LNCaP clone FGC (cell line): Measurements from ENCODE around the gene KLHL11.
"Not testable (repeated sequence)": the region's sequence is repeated elsewhere in the genome, so short reads cannot be mapped to it uniquely, and the experiment has no call there.

Experiments used
- DNase-seq: peaks from one replicate; pipeline ENCODE4 v3.0.0-alpha.2; 2011; ENCODE audit warnings: low read depth
- H3K4me3 ChIP-seq: 2 replicates; pipeline ENCODE4 v1.5.1; 2011; ENCODE audit warnings: mild to moderate bottlenecking, low read depth, low read length, control low read depth
- TF ChIP-seq, protein P1 (sequence below): IDR thresholded peaks from 2 replicates; pipeline ENCODE4 v1.5.1; 2012; ENCODE audit warnings: mild to moderate bottlenecking; ENCODE audit not compliant: control insufficient read depth, insufficient read depth; ENCODE audit errors: extremely low read depth

KLHL11 gene

DNA sequence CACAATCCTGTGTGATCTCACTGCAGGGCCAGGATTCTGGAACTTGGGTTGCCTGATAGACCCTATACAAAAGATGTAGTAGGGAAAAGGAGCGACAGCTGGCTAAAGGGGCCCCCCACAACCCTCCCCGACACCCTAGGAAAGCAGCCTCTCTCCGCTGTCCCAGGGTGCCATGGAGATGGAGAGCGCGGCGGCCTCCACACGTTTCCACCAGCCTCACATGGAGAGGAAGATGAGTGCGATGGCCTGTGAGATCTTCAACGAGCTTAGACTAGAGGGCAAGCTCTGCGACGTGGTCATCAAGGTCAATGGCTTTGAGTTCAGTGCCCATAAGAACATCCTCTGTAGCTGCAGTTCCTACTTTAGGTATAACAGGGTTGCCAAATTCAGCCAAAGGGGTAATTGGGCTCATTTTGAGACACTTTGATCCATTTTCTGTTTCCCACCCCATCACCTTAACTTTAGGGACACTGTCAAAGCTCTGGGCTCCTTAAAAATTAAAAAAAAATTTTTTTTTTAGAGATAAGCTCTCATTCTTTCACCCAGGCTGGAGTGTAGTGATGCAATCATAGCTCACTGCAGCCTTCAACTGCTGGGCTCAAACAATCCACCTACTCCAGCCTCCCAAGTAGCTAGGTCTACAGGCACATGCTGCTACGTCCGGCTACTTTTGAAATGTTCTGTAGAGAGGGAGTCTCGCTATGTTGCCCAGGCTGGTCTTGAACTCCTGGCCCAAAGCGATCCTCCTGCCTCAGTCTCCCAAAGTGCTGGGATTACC lies 27.3 kb downstream of the KLHL11 start, which contains the start of gene KLHL10:
KLHL10 (plus strand) TSS at position 65 of the 778 bp plus-strand sequence; CDS start at position 173, 108 bp downstream.
- H3K4me3 ChIP-seq: no peak within 1 kb of the TSS
- TF ChIP-seq, protein P1, sequence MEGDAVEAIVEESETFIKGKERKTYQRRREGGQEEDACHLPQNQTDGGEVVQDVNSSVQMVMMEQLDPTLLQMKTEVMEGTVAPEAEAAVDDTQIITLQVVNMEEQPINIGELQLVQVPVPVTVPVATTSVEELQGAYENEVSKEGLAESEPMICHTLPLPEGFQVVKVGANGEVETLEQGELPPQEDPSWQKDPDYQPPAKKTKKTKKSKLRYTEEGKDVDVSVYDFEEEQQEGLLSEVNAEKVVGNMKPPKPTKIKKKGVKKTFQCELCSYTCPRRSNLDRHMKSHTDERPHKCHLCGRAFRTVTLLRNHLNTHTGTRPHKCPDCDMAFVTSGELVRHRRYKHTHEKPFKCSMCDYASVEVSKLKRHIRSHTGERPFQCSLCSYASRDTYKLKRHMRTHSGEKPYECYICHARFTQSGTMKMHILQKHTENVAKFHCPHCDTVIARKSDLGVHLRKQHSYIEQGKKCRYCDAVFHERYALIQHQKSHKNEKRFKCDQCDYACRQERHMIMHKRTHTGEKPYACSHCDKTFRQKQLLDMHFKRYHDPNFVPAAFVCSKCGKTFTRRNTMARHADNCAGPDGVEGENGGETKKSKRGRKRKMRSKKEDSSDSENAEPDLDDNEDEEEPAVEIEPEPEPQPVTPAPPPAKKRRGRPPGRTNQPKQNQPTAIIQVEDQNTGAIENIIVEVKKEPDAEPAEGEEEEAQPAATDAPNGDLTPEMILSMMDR: no peak
- no peak for DNase-seq

DNA sequence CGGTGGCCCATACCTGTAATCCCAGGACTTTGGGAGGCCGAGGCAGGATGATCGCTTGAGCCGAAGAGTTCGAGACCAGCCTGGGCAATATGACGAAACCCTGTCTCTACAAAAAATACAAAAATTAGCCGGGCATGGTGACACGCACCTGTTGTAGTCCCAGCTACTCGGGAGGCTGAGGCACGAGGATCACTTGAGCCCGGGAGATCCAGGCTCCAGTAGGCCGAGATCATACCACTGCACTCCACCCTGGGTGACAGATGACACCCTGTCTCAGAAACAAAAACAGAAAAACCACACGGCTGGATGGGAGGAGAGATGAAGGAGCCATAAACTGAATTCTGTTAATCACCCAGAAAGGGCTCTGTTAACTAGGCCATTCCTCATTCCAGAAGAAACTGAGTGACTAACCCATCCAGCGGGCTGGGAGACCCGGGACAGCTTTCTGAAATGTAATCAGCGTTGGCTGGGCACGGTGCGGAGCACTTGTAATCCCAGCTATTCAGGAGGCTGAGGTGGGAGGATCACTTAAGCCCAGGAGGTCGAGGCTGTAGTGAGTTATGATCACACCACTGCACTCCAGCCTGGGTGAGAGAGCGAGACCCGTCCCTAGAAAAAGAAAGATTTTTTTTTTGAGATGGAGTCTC lies 28.6 kb downstream of the KLHL11 start:
- DNase-seq: no peak
- H3K4me3 ChIP-seq: peak overlapping the region; percentile 88
- TF ChIP-seq, protein P1: no peak

DNA sequence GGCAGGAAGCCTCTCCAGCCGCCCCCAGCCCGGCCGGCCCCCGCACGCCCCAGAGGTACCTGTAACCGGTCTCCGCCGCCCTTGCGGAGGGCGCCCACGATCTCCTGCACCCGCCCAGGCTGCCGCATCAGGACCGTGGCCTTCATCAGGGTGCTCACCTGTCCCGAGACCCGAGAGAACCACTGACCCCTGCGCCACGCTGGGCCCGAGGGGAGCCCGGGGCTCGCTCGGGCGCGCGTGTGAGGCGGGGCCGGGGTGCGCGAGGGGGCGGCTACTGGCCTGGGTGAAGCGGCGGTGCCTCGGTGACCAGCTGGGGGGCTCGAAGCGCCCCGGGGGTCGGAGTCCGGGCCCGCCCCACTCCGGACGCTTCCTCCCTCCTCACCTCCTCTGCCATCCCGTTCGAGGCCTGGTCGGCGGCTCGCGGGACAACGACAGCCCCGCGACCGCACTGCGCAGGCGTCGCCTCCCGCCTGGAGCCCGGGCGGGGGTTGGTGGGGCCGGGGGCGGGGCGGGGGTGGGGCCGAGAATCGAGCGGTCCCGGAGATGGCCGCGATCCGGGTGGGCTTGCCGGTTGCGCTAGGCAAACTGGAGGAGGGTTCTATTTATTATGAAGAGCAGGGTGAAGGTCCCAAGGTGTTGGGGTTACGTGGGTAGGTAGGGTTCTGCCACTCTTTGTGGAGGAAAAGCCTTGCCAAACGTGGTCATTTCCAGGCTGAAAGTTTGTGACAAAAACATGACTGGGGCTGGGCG lies 29.2 kb downstream of the KLHL11 start, which contains the start of gene NT5C3B:
NT5C3B (minus strand) TSS at position 433 of the 750 bp plus-strand sequence; CDS start at position 394, 39 bp downstream.
- TF ChIP-seq, protein P1: no peak
- DNase-seq: no peak
- H3K4me3 ChIP-seq: peak within 1 kb of the TSS; percentile 88

DNA sequence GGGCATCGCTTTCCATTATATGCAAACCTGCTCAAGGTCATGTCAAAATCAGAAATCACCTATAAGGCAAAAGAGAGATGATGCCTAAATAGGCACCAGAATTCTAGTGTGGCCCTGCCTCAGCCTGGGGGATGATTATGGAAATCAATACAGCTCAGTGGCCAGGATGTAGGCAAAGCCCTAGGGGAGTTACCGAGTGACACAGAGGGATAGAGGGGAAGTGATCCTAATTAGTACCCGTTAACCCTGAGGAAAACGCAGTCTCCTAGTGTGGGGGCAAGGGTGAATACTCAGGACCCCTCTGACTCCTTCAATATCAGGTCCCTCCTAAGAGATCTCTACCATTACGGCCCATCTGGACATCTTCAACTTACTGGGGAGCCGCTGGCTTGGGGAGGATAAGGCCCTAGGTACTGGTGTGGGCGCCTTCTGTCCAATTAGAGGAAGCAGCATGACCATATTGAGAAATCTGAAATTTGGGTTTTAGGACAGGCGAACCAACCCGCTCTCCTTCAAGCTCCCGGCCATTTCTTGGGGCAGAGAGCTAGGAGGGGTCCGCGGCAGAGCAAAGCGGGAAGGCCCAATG lies 29.9 kb downstream of the KLHL11 start:
- TF ChIP-seq, protein P1: no peak
- peak overlapping the region; percentile 88 for H3K4me3 ChIP-seq
- DNase-seq: no peak

DNA sequence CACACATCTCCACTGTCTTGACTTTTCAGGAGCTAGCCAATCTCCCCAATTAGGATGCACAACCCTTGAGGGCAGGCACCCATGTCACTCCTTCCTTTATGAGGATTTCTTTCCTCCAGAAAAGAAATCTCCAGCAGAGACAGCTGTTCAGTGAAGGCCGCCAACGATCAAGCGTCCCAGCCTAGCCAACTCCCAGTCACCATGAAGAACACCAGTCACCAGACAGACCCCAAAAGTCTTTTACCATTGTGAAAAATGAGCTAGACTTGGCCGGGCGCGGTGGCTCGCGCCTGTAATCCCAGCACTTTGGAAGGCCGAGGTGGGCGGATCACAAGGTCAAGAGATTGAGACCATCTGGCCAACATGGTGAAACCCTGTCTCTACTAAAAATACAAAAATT lies 35.3 kb downstream of the KLHL11 start:
- DNase-seq, H3K4me3 ChIP-seq: not testable (repeated sequence)

DNA sequence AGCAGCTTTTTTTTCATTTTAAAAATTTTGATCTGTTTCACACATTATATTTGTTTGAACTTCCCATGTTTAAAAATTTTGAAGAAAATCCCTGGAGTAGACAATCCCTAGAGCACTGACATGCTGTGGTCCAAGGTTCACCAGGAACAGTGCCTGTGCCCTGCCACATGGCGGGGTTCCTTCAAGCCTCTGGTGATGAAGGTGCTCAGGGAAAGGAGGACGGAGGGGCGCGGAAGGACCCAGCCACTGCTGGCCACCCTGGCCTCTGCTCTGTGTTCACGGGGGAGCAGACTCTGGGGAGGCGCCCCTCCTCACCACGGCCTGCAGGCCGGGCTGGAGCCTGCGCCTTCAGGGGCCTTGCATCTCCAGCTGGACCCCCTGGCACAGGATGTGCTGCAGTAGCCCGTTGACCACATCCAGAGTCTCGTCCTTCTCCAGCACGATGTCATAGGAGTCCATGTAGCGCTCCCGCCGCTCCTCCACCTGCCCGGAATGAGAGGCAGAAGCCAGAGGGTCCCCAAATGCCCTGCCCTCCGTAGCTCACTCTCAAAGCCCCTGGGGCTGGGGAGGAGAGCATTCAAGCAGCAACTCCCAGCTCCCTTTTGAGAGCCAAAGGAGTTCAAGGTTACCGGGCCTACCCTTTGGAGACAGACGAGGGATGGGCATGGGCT lies 39.9 kb downstream of the KLHL11 start:
- no peak overlapping the region for H3K4me3 ChIP-seq
- DNase-seq: no peak
- TF ChIP-seq, protein P1: no peak
